GM12878 (cell line): Measurements from ENCODE around the gene LCOR.

Source experiments
- CREB1 ChIP-seq: IDR thresholded peaks from 2 replicates; pipeline ENCODE4 v1.6.1; 2012; ENCODE audit warnings: low read depth, mild to moderate bottlenecking, inconsistent platforms
- CREM ChIP-seq: IDR thresholded peaks from 2 replicates; pipeline ENCODE4 v1.6.1; 2014; ENCODE audit warnings: antibody characterized with exemption, low read depth
- EP300 ChIP-seq, 2 experiments: fragments of 150-350 bp in 1 of 2; IDR thresholded peaks; 2 replicates each; pipeline ENCODE4 v1.6.1; 2011 to 2012; ENCODE audit warnings: low read depth in 2 of 2, low read length in 2 of 2, borderline replicate concordance in 1 of 2, improper control_type of control experiment in 1 of 2, inconsistent platforms in 1 of 2; ENCODE audit not compliant: control insufficient read depth in 1 of 2
- NR2C2 ChIP-seq: IDR thresholded peaks from 2 replicates; pipeline ENCODE4 v1.6.1; 2011; ENCODE audit warnings: borderline replicate concordance, low read depth; ENCODE audit not compliant: control insufficient read depth, insufficient read length
- SIN3A ChIP-seq: IDR thresholded peaks from 2 replicates; pipeline ENCODE4 v1.6.1; 2012; ENCODE audit warnings: low read depth, low read length, improper control_type of control experiment
- SIX5 ChIP-seq: IDR thresholded peaks from 2 replicates; pipeline ENCODE4 v1.6.1; 2011; ENCODE audit warnings: mild to moderate bottlenecking, low read depth, low read length, moderate library complexity; ENCODE audit not compliant: severe bottlenecking
- TF ChIP-seq, protein P1 (sequence below), 3 experiments: IDR thresholded peaks in 2 of 3; conservative IDR thresholded peaks in 1 of 3; 2 replicates each; pipeline ENCODE4 v1.5.1; 2011; ENCODE audit warnings: low read depth in 3 of 3, low read length in 3 of 3, mild to moderate bottlenecking in 3 of 3, control low read depth in 2 of 3, moderate library complexity in 2 of 3, inconsistent platforms in 1 of 3, mixed read lengths in 1 of 3; ENCODE audit not compliant: control insufficient read depth in 2 of 3, insufficient read depth in 1 of 3; ENCODE audit errors: extremely low read depth in 1 of 3

DNA sequence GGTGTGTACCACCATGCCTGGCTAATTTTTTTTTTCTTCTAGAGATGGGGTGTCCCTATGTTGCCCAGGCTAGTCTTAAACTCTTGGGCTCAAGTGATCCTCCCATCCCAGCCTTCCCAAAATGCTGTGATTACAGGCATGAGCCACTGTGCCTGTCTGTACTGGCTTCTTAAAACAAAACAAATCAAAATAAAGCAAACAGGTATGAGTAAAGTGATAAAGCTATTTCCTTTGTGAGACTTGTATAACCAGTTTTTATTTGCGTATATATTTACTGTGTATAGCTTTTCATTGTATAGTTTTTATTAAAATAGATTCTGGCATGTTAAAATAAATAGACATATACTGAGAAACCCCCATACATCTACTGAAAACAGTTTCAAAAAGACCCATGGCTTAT lies 14.3 kb downstream of the LCOR start:
- TF ChIP-seq EP300 (IDR thresholded peaks at IDR 0.05; ENCODE audit: borderline replicate concordance in 1 of 2, control insufficient read depth in 1 of 2, low read depth in 2 of 2, low read length in 2 of 2) (no peak), CREB1 (no peak), SIN3A (no peak), CREM (no peak), NR2C2 (no peak), SIX5 (no peak)
- TF ChIP-seq, protein P1, sequence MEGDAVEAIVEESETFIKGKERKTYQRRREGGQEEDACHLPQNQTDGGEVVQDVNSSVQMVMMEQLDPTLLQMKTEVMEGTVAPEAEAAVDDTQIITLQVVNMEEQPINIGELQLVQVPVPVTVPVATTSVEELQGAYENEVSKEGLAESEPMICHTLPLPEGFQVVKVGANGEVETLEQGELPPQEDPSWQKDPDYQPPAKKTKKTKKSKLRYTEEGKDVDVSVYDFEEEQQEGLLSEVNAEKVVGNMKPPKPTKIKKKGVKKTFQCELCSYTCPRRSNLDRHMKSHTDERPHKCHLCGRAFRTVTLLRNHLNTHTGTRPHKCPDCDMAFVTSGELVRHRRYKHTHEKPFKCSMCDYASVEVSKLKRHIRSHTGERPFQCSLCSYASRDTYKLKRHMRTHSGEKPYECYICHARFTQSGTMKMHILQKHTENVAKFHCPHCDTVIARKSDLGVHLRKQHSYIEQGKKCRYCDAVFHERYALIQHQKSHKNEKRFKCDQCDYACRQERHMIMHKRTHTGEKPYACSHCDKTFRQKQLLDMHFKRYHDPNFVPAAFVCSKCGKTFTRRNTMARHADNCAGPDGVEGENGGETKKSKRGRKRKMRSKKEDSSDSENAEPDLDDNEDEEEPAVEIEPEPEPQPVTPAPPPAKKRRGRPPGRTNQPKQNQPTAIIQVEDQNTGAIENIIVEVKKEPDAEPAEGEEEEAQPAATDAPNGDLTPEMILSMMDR (IDR thresholded peaks at IDR 0.05 in 2 of 3, conservative IDR thresholded peaks at IDR 0.05 in 1 of 3; ENCODE audit: control insufficient read depth in 2 of 3, extremely low read depth in 1 of 3, insufficient read depth in 1 of 3, low read depth in 3 of 3, low read length in 3 of 3) = no peak
